Measurements from ENCODE around the gene NGF.

NGF gene

DNA sequence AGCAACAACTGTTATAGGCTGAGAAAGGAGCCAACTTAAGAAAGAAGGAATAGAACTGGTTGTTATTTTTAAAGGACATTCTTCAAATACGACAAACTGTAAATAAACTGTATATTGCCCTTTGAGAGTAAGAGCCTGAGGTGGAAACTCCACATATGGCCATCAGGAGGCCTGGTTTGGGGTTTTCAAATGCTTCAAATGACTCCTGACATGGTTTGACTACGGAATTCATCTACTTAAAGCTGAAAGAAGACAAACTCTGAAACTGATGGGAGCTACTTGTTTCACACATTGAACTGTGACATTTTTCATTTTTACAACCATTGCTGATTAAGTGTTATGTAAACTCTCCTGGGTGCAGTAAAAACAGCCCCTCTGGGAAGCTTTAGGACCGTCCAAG lies 59.8 kb downstream of the NGF start:
- no peak for DNase-seq

DNA sequence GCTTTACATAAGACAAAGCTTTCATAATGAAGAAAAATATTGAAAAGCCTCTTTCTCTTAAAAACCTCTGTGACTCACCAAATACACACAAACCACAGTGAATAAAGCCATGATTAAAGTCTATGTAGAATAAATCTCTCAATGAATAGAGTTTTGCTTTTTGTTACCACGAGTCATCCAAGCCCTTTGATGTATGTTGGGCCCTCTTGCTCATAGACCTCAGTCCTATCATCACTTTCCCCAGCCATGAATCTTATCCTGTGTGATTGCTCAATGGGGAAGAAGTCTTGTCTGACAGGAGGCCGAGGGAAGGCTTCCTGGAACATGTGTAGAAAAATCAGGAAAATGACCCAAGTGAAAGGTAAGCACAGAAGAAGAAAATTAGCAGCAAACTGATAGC lies 60.8 kb downstream of the NGF start:
- no peak for DNase-seq

DNA sequence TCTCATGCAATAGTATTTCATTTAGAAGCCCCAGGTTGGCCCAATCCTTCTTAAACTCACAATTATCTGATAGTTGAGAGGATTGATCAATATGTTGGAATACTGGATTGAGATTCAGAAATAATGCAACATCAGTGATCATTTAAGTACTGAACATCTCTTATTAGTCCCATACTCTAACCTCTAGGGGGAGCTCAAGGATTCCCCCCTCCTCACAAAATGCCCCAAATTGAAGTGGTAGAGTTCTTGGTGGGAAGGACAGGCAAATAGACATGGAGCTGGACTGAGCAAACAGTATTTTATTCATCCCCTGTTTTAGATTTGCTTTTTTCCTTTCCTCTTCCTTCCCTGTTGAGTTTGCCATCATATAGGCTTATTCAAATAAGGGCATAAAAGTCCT lies 62.8 kb downstream of the NGF start:
- no peak for DNase-seq

DNA sequence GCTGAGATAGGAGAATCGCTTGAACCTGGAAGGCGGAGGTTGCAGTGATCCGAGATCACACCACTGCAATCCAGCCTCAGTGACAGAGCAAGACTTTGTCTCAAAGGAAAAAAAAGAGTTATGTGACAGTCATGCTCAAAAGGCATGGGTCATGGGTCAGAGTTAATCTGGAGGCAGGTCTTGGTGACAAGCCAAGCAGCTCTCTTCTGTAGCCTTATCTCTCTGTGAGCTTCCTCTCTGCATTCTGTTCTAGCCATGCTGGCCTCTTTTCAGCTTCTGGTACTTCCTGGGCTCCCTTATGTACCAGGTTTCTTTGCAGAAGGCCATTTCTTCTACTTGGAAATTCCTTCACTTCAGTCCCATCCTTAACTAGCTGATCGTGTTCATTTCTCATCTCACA lies 63.6 kb downstream of the NGF start:
- DNase-seq: no peak

DNA sequence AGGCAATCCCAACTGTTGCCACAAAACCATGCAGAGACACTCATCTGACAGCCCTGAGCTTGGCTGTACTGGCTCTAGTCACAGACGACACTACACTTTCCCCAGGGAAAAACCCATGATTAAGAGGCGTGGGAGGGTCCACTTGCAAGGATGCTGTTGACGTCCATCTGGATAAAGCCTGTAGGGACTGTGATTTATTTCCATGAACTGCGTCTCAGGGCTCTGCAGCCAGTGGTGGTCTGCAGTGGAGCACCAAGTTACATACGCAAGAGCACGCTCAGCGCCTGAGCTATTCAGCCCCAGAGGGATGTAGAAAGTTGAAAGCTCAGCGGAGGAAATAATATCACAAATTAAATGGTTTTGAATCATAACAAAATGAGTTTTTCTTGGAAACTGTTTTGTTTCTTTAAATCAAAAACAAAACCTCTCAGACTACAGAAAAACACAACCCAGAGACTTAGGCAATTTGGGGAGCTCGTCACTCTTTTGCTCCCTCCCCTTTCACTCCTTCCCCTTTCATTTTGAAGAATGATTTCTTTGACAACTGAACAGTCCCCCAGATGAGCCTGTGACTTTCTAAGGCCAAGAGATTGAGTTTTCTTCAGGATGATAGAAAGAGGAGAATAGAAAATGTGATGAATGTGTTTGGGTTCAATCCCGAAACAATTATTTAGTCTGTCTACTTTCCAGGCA lies 71.2 kb downstream of the NGF start:
- DNase-seq: no peak

DNA sequence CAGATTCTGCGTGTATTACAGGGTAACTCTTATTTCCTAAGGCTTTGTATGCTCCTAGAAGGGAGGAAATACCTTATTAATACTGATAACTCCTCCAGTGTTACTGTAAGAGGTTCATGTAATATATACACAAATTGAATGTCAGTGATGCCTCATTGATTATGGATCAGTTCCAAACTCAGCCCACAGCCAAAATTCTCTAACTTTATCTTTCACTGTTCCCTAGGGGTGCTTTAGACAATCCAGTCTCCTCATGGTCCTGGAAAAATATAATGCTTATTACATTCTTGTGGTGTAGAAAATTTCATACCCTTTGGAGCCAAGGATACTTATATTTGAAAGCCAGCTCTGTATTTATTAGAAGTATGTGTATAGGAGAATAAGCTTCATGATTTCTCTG lies 73.0 kb downstream of the NGF start:
- DNase-seq: no peak

DNA sequence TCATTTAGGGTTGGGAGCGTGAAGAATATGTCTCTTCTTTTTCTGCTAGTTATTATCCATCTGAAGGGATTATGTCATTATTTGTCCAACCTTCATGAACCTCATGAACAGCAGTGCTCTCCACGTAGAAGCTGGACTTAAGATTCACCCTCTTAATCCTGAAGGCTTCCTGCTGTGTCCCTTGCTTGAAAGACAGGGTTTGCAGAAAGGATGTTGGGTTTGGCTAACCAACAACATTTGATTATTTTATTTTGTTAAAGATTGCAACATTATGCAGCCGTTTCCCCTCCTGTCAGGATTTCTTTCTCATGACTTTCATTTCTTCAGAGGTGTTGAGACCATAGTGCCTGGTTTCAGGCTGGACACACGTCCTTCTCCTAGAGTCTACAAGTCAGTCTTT lies 75.2 kb downstream of the NGF start:
- no peak for DNase-seq

DNA sequence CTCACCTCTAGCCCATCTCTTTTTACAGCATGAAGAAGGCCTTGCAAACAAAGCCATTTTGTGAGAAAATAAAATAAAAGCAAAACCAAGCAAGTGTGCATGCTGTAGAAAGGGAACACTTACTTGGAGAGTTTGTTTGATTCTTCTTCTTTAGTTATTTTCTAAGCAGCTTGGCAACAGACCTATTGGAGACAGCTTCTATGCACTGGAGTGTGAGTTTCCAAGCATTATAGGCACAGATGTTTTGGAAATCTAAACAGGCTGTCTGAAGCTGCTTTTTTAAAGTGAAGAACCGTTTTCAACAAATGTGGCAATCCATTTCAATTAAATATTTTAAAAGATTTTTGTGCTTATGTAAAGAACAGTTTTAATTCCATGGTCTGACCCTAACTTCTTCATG lies 76.6 kb downstream of the NGF start:
- no peak for DNase-seq

DNA sequence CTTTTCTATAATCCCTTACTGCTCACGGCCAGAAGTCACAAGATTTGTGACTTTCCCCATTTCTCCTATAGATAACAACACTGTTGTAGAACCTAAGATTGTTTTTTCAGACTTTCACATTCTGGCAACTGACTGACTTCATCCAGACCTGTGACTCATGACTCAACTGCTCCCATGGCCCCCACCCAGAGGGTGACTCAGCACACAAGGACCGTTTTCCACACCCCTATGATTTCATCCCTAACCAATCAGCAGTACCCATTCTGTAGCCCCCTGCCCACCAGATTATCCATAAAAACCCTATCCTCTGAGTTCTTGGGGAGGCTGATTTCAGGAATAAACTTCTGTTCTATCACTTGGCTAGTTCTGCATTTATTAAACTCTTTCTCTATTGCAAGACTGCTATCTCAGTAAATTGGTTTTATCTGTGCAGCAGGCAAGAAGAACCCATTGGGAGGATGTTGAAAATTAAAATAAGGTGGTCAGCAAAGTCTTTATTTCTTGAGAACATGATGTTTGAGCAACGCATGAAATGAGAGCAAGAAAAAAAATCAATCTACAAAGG lies 79.7 kb downstream of the NGF start:
- DNase-seq: no peak

DNA sequence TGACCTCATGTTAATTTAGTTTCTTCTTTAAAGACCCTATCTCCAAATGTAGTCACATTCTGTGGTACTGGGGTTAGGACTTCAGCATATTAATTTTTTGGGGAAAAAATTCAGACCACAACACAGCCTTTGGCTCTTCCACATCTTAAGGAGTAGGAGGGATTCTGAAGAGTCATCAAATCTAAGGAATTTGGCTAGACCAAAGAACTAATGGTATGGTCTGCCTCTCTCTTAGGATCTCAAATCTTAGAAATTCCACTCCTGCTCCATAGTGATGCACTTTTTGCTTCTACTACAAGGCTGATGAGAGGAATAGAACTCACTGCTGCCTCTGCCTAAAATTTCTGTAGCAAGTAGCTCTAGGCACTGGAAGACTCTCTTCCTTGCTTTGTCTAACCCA lies 80.5 kb downstream of the NGF start:
- no peak for DNase-seq

DNA sequence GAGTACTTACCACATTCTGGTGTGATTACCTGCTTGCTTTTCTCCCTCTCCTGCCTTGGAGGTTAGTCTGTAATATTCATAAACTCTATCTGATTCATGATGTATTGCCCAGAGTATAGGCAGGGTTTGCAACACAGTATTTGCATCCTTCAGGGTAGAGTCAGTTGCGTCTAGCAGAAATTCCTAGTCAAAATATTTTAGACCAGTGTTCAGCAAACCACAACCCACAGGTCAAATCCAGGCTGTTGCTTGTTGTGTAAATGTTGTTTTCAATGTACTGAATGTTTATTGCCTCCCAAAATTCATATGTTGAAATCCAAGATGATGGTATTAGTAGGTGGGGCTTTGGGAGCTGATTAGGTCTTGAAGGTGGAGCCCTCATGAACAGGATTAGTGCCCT lies 82.9 kb downstream of the NGF start:
- DNase-seq: no peak

DNA sequence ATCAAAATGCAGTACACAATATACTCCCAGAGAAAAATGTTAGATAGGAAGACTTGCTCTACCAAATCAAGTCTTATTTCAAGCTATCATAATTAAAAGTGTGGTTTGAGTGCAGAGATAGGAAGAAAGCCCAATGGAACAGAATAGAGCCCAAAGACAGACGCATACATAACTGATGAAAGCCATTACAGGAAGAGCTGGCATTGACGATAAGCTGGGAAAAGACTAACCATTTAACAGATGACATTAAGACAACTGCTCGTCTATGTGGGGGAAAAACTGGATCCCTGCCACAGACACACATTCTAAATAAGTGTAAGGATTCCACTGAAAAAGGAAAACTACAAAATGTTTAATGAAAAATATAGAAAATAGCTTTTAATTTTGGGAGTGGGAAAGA lies 85.5 kb downstream of the NGF start:
- DNase-seq: no peak

DNA sequence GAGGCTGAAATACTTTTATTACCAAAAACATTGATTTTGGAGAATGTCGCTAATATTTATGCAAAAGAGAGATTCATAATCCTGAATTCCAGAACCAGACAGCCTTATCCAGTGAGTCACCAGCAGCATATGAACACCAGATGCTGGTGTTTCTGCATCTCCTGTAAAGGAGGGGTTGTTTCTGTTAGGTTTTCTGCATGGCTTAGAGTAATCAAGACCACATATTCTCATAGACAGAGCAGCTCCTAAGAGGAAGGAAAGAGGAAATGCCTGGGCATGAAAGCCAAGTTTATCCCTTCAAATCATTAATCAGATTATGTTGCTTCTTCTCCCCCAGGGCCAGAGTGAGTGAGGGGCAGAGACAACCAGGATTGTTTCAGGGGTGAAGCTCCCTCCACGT lies 86.2 kb downstream of the NGF start:
- no peak for DNase-seq

DNA sequence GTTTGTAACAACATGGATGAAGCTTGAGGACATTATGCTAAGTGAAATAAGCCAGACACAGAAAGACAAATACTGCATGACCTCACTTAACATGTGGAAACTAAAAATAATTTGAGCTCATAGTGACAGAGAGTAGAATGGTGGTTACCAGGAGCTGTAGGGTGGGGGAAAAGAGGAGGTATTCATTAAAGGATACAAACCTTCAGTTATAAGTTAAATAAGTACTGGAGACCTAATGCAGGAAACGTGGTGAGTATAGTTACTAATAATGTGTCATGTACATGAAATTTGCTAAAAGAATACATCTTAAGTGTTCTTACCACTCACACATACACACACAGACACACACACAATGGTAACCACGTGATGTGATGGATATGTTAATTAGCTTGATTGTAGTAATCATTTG lies 86.7 kb downstream of the NGF start:
- DNase-seq: no peak

DNA sequence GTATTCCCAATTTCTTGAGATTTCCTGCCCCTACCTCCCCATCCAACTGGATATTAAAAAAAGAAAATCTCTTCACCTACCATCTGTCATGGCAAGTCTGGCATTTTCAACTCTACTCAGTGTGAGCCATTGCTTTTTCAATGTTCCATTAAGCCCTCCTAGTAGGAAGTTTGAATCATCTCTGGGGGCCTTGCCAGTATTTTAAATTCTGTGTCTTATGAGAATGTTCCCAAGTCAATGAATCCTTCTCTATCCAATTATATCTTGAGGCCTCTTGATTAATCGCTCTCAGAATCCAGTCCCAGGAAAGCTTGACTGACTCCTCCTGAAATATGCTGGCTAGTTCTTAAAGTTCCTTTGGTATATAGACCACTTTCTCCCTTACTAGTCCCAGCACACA lies 91.5 kb downstream of the NGF start:
- DNase-seq: no peak

DNA sequence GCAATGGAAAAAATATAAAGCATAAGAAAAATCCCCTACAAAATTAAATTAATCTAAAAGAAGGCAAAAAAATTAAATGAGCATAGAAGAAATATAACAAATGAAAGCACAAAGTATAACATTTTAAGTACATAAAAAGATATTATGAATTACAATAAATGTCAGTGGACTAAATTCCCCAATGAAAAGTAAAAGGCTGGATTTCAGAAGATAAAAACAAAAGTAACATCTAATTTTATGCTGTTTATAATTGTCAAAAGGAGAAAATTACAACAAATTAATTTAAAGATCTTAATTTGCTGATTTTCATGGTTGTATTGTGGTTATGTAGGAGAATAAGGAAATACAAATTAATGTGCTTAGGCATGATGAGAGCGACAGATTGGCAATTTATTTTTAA lies 92.8 kb downstream of the NGF start:
- DNase-seq: no peak

DNA sequence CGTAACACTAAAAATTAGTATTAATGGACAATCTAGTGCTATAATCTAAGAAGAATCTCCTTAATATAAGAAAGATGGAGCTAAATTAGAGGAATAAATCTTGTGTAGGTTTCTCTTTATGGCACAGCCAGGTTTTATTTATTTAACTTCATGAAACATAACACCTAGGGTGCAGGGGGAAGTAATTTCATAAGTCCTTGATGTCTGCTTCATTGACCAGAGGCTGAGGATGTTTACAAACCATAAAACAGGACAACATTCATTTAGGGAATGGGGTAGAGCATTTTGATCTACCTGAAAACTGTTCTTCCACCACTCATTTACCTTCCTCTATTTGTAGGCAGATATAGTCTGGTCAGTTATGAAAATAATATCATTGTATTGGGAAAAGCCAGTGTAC lies 95.5 kb downstream of the NGF start:
- DNase-seq: no peak

DNA sequence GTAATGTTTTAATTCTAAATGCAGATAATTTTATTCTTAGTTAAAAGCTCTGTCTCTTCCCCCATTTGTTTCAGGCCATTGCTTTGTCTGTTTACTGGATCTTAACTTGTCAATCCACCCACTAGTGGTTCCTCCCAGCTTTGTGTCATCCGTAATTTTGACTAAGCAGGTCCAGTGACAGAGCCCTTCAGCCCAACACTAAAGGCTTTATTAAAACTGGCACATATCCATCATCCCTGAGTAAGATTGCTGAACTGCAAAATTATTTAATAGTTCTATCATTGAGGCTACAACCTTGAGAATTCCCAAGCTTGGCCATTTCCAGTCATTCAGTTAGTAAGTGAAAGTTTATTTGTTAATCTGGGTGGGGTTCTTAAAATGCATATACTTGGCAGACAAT lies 96.7 kb downstream of the NGF start:
- no peak for DNase-seq

DNA sequence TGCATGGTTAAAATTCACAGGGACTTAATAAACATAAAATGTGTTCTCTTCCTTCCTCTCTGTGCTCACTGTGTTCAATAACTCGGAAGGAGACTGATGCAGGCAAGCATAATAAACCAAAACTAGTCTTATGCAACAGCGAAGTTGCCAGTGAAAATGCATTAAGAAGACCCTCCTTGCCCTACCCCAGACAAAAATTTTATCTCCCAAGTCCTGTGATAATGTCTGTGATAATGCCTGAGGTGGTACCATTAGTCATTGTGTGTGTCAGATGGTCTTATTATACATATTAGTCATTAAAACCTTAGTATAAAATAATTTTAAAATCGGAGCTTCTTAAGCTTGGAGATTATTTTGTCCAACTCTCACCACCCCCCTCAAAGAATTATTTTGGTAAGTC lies 97.8 kb downstream of the NGF start:
- no peak for DNase-seq

DNA sequence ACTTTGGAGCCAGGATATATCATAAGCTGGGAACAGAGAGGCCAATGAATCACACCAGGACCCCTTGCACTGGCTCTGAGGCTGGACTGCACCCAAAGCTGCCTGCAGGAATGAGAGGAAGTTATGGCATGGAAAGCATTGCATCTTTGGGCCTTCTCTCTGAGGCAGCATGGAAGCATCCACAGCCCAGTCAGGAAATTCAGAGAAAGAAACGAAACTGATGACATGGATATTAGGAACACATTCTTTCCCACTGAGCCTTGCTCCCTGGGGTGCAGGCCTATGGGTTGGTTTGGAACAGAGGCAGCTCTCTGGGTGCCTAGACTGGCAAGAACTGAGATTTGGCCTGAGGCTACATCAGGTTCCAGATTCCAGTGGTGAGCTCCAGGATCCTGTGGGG lies 98.6 kb downstream of the NGF start:
- DNase-seq: no peak

DNA sequence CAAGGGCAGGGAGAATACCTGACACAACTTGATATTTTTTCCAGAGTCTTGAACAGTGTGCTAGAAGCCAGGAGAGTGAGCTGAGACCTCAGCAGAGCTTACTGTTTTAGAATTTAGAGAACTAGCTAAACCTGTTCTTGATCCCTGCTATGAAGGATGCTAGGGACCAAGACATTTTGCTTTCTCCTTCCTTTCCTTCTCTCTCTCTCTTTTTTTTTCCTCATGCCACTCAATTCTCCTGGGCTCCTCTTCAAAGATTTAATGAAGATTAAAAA lies 99.0 kb downstream of the NGF start:
- DNase-seq: no peak

DNA sequence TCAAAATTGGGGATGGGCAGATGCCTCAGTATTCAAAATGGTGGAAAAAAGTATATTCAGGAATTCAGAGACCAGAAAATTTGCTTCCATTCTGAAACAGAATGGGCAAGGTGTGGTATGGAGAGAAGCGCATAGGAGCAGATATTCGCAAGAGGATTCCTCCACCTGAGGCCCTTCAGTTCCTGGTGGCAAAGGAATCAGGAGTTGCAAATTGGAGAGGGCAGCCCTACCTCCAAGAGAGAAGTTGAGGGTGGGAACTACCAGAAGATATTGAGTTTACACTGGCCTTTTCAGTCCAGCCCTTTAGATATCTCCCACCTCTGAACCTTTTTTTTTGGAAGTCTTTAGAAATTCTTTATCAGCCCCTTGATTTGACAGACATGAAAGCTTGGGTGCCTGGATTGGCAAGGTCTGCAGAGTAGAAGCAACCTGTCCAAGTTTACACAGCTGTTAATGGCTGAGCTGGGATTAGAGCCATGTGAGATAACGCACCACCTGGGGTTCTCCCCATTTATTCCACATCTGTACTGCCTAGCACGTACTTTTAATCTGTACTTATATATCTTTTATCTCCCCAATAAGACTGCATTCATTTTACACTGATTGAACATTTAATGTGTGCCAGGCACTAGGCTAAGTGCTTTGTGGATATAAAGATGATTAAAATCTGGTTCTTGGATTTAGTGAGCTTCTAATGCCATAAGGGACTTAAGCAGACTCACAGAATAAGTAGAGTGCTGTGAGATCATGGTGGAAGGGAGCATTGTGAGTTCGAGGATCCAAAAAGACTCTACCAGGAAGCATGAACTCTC lies 99.5 kb downstream of the NGF start:
- DNase-seq: no peak

DNA sequence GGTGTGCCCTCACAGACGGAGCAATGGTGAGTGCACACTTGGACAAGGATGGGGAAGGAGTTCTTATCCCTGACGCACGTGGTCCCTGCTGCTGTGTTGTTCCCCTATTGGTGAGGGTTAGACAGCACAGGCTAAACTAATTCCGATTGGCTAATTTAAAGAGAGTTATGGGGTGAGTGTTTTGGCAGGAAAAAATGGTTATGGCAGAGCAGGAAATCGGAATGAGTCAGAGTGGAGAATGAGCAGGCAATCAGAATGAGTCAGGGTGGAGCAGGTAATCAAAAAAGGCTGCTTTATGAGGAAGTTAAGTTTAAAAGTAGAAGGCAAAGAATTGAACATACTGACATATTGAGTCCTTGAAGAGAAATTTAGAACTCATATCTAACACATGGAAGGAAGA lies 100.5 kb downstream of the NGF start:
- no peak for DNase-seq

DNA sequence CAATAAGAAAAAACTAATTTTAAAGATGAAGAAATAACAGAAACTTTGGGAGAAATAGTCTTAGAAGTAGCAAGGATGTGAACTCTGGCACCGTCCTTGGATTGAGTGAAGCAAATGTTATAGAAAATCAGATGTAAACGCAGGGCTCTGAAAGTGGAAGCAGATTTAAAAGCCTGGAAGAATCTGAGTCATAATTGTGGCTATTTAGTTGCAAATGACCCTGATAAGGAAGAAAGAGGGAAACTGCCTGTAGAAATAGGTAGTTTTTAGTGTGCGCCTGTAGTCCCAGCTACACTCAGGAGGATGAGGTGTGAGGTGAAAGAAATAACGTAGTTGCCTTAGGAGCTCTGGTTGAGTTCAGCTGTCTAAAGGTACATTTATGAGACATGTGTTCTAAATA lies 101.0 kb downstream of the NGF start:
- no peak for DNase-seq
